Measurements from ENCODE around the gene ARHGEF26. TPM values are rescaled to one million over a fixed set of nuclear protein-coding genes. Genes with fewer than 3 reads are reported as not detected.

The ARHGEF26 gene
- total RNA-seq, 4 donors from 2014 or later = 30.6 to 49.3 (median 37.8) TPM

- no peak for DNase-seq (ENCODE audit: low spot score in 2 of 2)
- no peaks in the 10 kb centered on the region for H3K9me3 ChIP-seq
- peaks cover 7% of the 10 kb centered on the region for H3K36me3 ChIP-seq
- 81% methylated on average over 3 of the region's 3 CpGs for WGBS
- no peak for TF ChIP-seq EP300 (IDR thresholded peaks at IDR 0.05)
- TF ChIP-seq CTCF (IDR thresholded peaks at IDR 0.05) = no peak
- no peak for TF ChIP-seq POLR2A (IDR thresholded peaks at IDR 0.05)
- TF ChIP-seq POLR2AphosphoS5 (IDR thresholded peaks at IDR 0.05) = no peak
- H3K27me3 ChIP-seq = no peaks in the 10 kb centered on the region
- no peaks in the 10 kb centered on the region for H3K4me1 ChIP-seq
- no peak overlapping the region for H3K27ac ChIP-seq
- no peak overlapping the region for H3K4me3 ChIP-seq
Observed at GRCh38 chr3:154188437-154188836, 67.2 kb downstream of the ARHGEF26 start.

- Histone ChIP-seq H3K4me3 (no peak overlapping the region), H3K36me3 (peaks cover 7% of the 10 kb centered on the region), H3K27me3 (no peaks in the 10 kb centered on the region), H3K9me3 (no peaks in the 10 kb centered on the region), H3K4me1 (no peaks in the 10 kb centered on the region), H3K27ac (no peak overlapping the region)
- WGBS = 59% methylated on average over 3 of the region's 3 CpGs
- TF ChIP-seq CTCF (IDR thresholded peaks at IDR 0.05) (no peak), EP300 (IDR thresholded peaks at IDR 0.05) (no peak), POLR2AphosphoS5 (IDR thresholded peaks at IDR 0.05) (no peak), POLR2A (IDR thresholded peaks at IDR 0.05) (no peak)
- no peak for DNase-seq (ENCODE audit: low spot score in 2 of 2)
Observed at GRCh38 chr3:154188846-154189245, 67.7 kb downstream of the ARHGEF26 start.

- Histone ChIP-seq H3K9me3 (no peaks in the 10 kb centered on the region), H3K27ac (no peak overlapping the region), H3K27me3 (no peaks in the 10 kb centered on the region), H3K4me1 (no peaks in the 10 kb centered on the region), H3K36me3 (peaks cover 24% of the 10 kb centered on the region), H3K4me3 (no peak overlapping the region)
- TF ChIP-seq CTCF (IDR thresholded peaks at IDR 0.05) = no peak
- no peak for DNase-seq (ENCODE audit: low spot score in 2 of 2)
- 93% methylated on average over 1 of the region's 1 CpG for WGBS
Observed at GRCh38 chr3:154191520-154191919, 70.3 kb downstream of the ARHGEF26 start.

GRCh38 chr3:154192225-154192624 is 71.0 kb downstream of the ARHGEF26 start:
- Histone ChIP-seq H3K27ac (no peak overlapping the region), H3K36me3 (peaks cover 25% of the 10 kb centered on the region), H3K4me1 (no peaks in the 10 kb centered on the region), H3K4me3 (no peak overlapping the region), H3K9me3 (no peaks in the 10 kb centered on the region), H3K27me3 (no peaks in the 10 kb centered on the region)
- no peak for DNase-seq (ENCODE audit: low spot score in 2 of 2)
- 94% methylated on average over 2 of the region's 2 CpGs for whole genome bisulfite sequencing
- TF ChIP-seq EP300 (IDR thresholded peaks at IDR 0.05) (no peak), CTCF (IDR thresholded peaks at IDR 0.05) (no peak), POLR2A (IDR thresholded peaks at IDR 0.05) (no peak)

GRCh38 chr3:154193000-154193615 is 71.9 kb downstream of the ARHGEF26 start:
- Histone ChIP-seq H3K4me1 (no peaks in the 10 kb centered on the region), H3K4me3 (no peak overlapping the region), H3K27ac (no peak overlapping the region), H3K27me3 (no peaks in the 10 kb centered on the region), H3K9me3 (no peaks in the 10 kb centered on the region), H3K36me3 (peaks cover 25% of the 10 kb centered on the region)
- DNase-seq (ENCODE audit: low spot score in 2 of 2) = no peak
- TF ChIP-seq POLR2A (IDR thresholded peaks at IDR 0.05) = no peak
- TF ChIP-seq CTCF (IDR thresholded peaks at IDR 0.05) = no peak
- TF ChIP-seq POLR2AphosphoS5 (IDR thresholded peaks at IDR 0.05) = no peak
- no peak for TF ChIP-seq EP300 (IDR thresholded peaks at IDR 0.05)
- WGBS = 95% methylated on average over 1 of the region's 1 CpG
